HAP-1 (cell line): ENCODE results near the gene MAP2K5.

Experiments
- DNase-seq, 2 experiments: peaks; one replicate each; pipeline ENCODE4 v3.0.0-alpha.2; 2016 to 2020; ENCODE audit warnings: low spot score in 2 of 2
- H3K27me3 ChIP-seq: fragments of 250-450 bp; sonication (Bioruptor Pico); 2 replicates; pipeline ENCODE4 v1.5.1; 2020; ENCODE audit warnings: low read depth, mild to moderate bottlenecking, moderate library complexity
- H3K36me3 ChIP-seq: fragments of 250-450 bp; sonication (Bioruptor Pico); replicated peaks from 2 replicates; pipeline ENCODE4 v1.5.1; 2020; ENCODE audit warnings: mild to moderate bottlenecking
- H3K4me1 ChIP-seq: fragments of 250-450 bp; sonication (Bioruptor Pico); 2 replicates; pipeline ENCODE4 v1.5.1; 2020; ENCODE audit warnings: mild to moderate bottlenecking
- H3K4me3 ChIP-seq: fragments of 250-450 bp; sonication (Bioruptor Pico); 2 replicates; pipeline ENCODE4 v1.5.1; 2020; ENCODE audit warnings: mild to moderate bottlenecking, moderate library complexity
- H3K9me3 ChIP-seq: fragments of 250-450 bp; sonication (Bioruptor Pico); 2 replicates; pipeline ENCODE4 v1.5.1; 2020; ENCODE audit warnings: mild to moderate bottlenecking, moderate library complexity
- in situ Hi-C: fragments of 300-500 bp; cut with MboI; formaldehyde crosslinking; loops from 3 replicates; pipeline ENCODE4 v1.14.3; 2020; ENCODE audit warnings: low sequenced_read_pairs, inconsistent platforms, mixed read lengths

Gene MAP2K5

GRCh38 chr15:67769497-67770357 lies 227.2 kb downstream of the MAP2K5 start:
- Histone ChIP-seq H3K27me3 (no peaks in the 10 kb centered on the region), H3K9me3 (no peaks in the 10 kb centered on the region), H3K36me3 (no peaks in the 10 kb centered on the region), H3K4me3 (no peak overlapping the region), H3K4me1 (peaks cover 4% of the 10 kb centered on the region)
- in situ Hi-C loops, result no loop called here
- DNase-seq, result no peak

- Histone ChIP-seq H3K36me3 (no peaks in the 10 kb centered on the region), H3K9me3 (no peaks in the 10 kb centered on the region), H3K4me1 (peaks cover 4% of the 10 kb centered on the region), H3K4me3 (no peak overlapping the region), H3K27me3 (no peaks in the 10 kb centered on the region)
- in situ Hi-C loops, result no loop called here
- DNase-seq, result no peak
Measured at GRCh38 chr15:67770358-67770628, 227.8 kb downstream of the MAP2K5 start.

- Histone ChIP-seq H3K9me3 (no peaks in the 10 kb centered on the region), H3K4me3 (no peak overlapping the region), H3K27me3 (no peaks in the 10 kb centered on the region), H3K4me1 (peaks cover 4% of the 10 kb centered on the region), H3K36me3 (no peaks in the 10 kb centered on the region)
- in situ Hi-C loops, result no loop called here
- peak; percentile 58 to 59 for DNase-seq
Measured at GRCh38 chr15:67771189-67771800, 228.8 kb downstream of the MAP2K5 start.

GRCh38 chr15:67774626-67775025 lies 232.1 kb downstream of the MAP2K5 start:
- H3K9me3 ChIP-seq, result no peaks in the 10 kb centered on the region
- peaks cover 4% of the 10 kb centered on the region for H3K4me1 ChIP-seq
- H3K27me3 ChIP-seq, result no peaks in the 10 kb centered on the region
- H3K4me3 ChIP-seq, result no peak overlapping the region
- H3K36me3 ChIP-seq, result no peaks in the 10 kb centered on the region
- in situ Hi-C loops, result no loop called here
- DNase-seq, result no peak

GRCh38 chr15:67775250-67775649 lies 232.7 kb downstream of the MAP2K5 start:
- Histone ChIP-seq H3K4me1 (peaks cover 4% of the 10 kb centered on the region), H3K4me3 (no peak overlapping the region), H3K9me3 (no peaks in the 10 kb centered on the region), H3K36me3 (no peaks in the 10 kb centered on the region), H3K27me3 (no peaks in the 10 kb centered on the region; the same call in 1 of the 2 replicates)
- no peak for DNase-seq
- in situ Hi-C loops, result no loop called here

GRCh38 chr15:67775998-67776397 lies 233.5 kb downstream of the MAP2K5 start:
- Histone ChIP-seq H3K4me3 (no peak overlapping the region), H3K27me3 (no peaks in the 10 kb centered on the region; the same call in 1 of the 2 replicates), H3K36me3 (no peaks in the 10 kb centered on the region), H3K4me1 (peaks cover 4% of the 10 kb centered on the region), H3K9me3 (no peaks in the 10 kb centered on the region)
- in situ Hi-C loops, result no loop called here
- no peak for DNase-seq

GRCh38 chr15:67776600-67776999 lies 234.1 kb downstream of the MAP2K5 start:
- Histone ChIP-seq H3K27me3 (no peaks in the 10 kb centered on the region; the same call in 1 of the 2 replicates), H3K36me3 (no peaks in the 10 kb centered on the region), H3K4me3 (no peak overlapping the region), H3K4me1 (peaks cover 3% of the 10 kb centered on the region), H3K9me3 (no peaks in the 10 kb centered on the region)
- DNase-seq, result no peak
- in situ Hi-C loops, result no loop called here

GRCh38 chr15:67777071-67777470 lies 234.6 kb downstream of the MAP2K5 start:
- DNase-seq, result no peak
- no peaks in the 10 kb centered on the region for H3K36me3 ChIP-seq

GRCh38 chr15:67777773-67778172 lies 235.3 kb downstream of the MAP2K5 start:
- Histone ChIP-seq H3K4me1 (peaks cover 11% of the 10 kb centered on the region), H3K9me3 (no peaks in the 10 kb centered on the region), H3K36me3 (no peaks in the 10 kb centered on the region), H3K27me3 (no peaks in the 10 kb centered on the region; the same call in 1 of the 2 replicates), H3K4me3 (no peak overlapping the region)
- no peak for DNase-seq
- in situ Hi-C loops, result no loop called here

More at GRCh38 chr15:67777071-67777470, 234.6 kb downstream of the MAP2K5 start:
- Histone ChIP-seq H3K4me3 (no peak overlapping the region), H3K9me3 (no peaks in the 10 kb centered on the region), H3K4me1 (peaks cover 6% of the 10 kb centered on the region), H3K27me3 (no peaks in the 10 kb centered on the region; the same call in 1 of the 2 replicates)
- in situ Hi-C loops, result no loop called here

GRCh38 chr15:67778968-67779548 lies 236.6 kb downstream of the MAP2K5 start:
- Histone ChIP-seq H3K27me3 (no peaks in the 10 kb centered on the region; the same call in 1 of the 2 replicates), H3K4me1 (peaks cover 11% of the 10 kb centered on the region), H3K36me3 (no peaks in the 10 kb centered on the region; the same call in 1 of the 2 replicates), H3K9me3 (no peaks in the 10 kb centered on the region), H3K4me3 (no peak overlapping the region)
- no peak for DNase-seq
- in situ Hi-C loops, result no loop called here

GRCh38 chr15:67779549-67780111 lies 237.1 kb downstream of the MAP2K5 start:
- Histone ChIP-seq H3K36me3 (no peaks in the 10 kb centered on the region; the same call in 1 of the 2 replicates), H3K4me1 (peaks cover 11% of the 10 kb centered on the region), H3K4me3 (no peak overlapping the region), H3K9me3 (no peaks in the 10 kb centered on the region), H3K27me3 (no peaks in the 10 kb centered on the region; the same call in 1 of the 2 replicates)
- in situ Hi-C loops, result no loop called here
- DNase-seq, result no peak

GRCh38 chr15:67781061-67781460 lies 238.6 kb downstream of the MAP2K5 start:
- H3K27me3 ChIP-seq, result no peaks in the 10 kb centered on the region; the same call in 1 of the 2 replicates
- H3K4me3 ChIP-seq, result no peak overlapping the region
- no peak for DNase-seq
- H3K36me3 ChIP-seq, result no peaks in the 10 kb centered on the region; the same call in 1 of the 2 replicates
- H3K9me3 ChIP-seq, result no peaks in the 10 kb centered on the region
- in situ Hi-C loops, result no loop called here
- H3K4me1 ChIP-seq, result peaks cover 11% of the 10 kb centered on the region

GRCh38 chr15:67781907-67782690 lies 239.6 kb downstream of the MAP2K5 start:
- Histone ChIP-seq H3K36me3 (no peaks in the 10 kb centered on the region; the same call in 1 of the 2 replicates), H3K4me3 (no peak overlapping the region), H3K27me3 (no peaks in the 10 kb centered on the region; the same call in 1 of the 2 replicates), H3K9me3 (no peaks in the 10 kb centered on the region), H3K4me1 (peaks cover 11% of the 10 kb centered on the region)
- peak; percentile 82 to 99 for DNase-seq
- in situ Hi-C loops, result no loop called here
